Measurements from ENCODE around the gene EFCAB6.

EFCAB6 gene

GRCh38 chr22:43818981-43819380 lies 6.9 kb upstream of the EFCAB6 start:
- DNase-seq = no peak

- DNase-seq = no peak
Measured at GRCh38 chr22:43817402-43817801, 5.3 kb upstream of the EFCAB6 start.

GRCh38 chr22:43814264-43814663 lies 2.2 kb upstream of the EFCAB6 start:
- no peak for DNase-seq

GRCh38 chr22:43812890-43813289 lies 785 bp upstream of the EFCAB6 start:
- no peak for DNase-seq

GRCh38 chr22:43811777-43812148 lies 342 bp downstream of the EFCAB6 start:
- DNase-seq = no peak

- no peak for DNase-seq
Measured at GRCh38 chr22:43802897-43803495, 9.1 kb downstream of the EFCAB6 start.

GRCh38 chr22:43800970-43801369 lies 11.1 kb downstream of the EFCAB6 start:
- no peak for DNase-seq

- no peak for DNase-seq
Measured at GRCh38 chr22:43798492-43798891, 13.6 kb downstream of the EFCAB6 start.

- no peak for DNase-seq
Measured at GRCh38 chr22:43796567-43796966, 15.5 kb downstream of the EFCAB6 start.

- DNase-seq = no peak
Measured at GRCh38 chr22:43795320-43795719, 16.8 kb downstream of the EFCAB6 start.

- no peak for DNase-seq
Measured at GRCh38 chr22:43792905-43793304, 19.2 kb downstream of the EFCAB6 start.

GRCh38 chr22:43789452-43789851 lies 22.7 kb downstream of the EFCAB6 start:
- no peak for DNase-seq

- DNase-seq = no peak
Measured at GRCh38 chr22:43783777-43784176, 28.3 kb downstream of the EFCAB6 start.

GRCh38 chr22:43782448-43782847 lies 29.7 kb downstream of the EFCAB6 start:
- no peak for DNase-seq

- DNase-seq = no peak
Measured at GRCh38 chr22:43777286-43777685, 34.8 kb downstream of the EFCAB6 start.

GRCh38 chr22:43776081-43776670 lies 35.9 kb downstream of the EFCAB6 start:
- DNase-seq = no peak

GRCh38 chr22:43774318-43774915 lies 37.7 kb downstream of the EFCAB6 start:
- DNase-seq = no peak

GRCh38 chr22:43772831-43773230 lies 39.3 kb downstream of the EFCAB6 start:
- DNase-seq = no peak

GRCh38 chr22:43755452-43755851 lies 56.7 kb downstream of the EFCAB6 start:
- no peak for DNase-seq

GRCh38 chr22:43755011-43755410 lies 57.1 kb downstream of the EFCAB6 start:
- no peak for DNase-seq

GRCh38 chr22:43754176-43754575 lies 57.9 kb downstream of the EFCAB6 start:
- DNase-seq = no peak

- no peak for DNase-seq
Measured at GRCh38 chr22:43753688-43754087, 58.4 kb downstream of the EFCAB6 start.

GRCh38 chr22:43750751-43751150 lies 61.4 kb downstream of the EFCAB6 start:
- no peak for DNase-seq

GRCh38 chr22:43749473-43749872 lies 62.6 kb downstream of the EFCAB6 start:
- DNase-seq = no peak

Data from right kidney (tissue), 1 donor.